ENCODE results near the gene TTC21B.
A peak's percentile ranks its signal among the peaks of the same experiment; 100 is the strongest.

The TTC21B gene

DNA sequence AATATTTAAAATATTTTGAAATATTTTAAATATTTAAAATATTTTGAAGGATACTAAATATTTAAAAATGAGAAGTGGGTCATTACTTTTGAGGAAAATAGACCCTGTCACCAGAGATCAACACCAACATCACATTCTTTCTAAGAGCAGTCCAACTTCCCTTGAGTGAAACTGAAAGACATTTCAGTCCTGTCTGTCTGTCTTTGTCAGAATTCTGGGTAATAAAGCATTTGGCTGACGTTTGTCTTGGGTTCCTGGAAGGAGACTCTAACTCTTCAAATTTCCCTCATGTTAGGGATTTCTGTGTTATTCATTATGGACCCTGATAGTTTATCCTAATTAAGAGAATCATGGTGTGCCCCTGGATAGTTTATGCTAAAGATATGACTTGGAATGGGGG lies 32.8 kb downstream of the TTC21B start:
- DNase-seq: no peak

DNA sequence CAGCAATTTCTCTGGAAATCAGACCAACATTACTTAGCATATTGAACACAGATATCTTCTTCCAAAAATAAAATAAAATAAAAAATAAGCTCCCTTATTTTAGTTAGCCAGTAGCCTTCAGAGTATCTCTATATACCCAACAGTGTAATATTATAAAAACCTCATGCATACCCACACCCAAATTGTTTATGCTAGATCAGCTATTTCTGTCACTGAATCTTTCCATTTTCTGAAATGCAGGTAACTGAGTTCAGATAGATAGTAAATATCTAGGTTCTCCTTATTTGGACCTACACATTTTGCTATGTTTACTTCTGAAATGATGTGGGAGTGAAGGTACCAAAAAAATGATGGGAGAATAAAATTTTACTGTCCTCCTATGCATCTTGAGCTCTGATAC lies 39.9 kb downstream of the TTC21B start:
- DNase-seq: no peak

DNA sequence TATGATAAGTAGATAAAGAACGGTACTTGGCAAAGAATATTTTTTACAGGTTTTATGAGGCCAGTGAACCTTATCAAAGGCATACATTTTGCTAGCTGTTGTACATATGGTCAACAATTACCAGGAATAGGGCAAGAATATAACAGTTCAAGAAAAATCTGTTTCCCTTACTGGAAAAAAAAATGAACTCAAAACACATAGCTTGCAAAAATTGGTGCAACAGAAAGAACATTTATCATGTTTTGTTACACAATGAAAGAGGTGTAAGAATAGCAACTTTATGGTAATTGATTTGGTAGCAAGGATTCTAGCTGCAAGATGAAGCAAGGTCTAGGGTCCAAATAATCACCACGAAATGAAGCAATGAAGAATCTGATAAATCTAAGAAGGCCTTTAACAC lies 41.6 kb downstream of the TTC21B start:
- DNase-seq: no peak

DNA sequence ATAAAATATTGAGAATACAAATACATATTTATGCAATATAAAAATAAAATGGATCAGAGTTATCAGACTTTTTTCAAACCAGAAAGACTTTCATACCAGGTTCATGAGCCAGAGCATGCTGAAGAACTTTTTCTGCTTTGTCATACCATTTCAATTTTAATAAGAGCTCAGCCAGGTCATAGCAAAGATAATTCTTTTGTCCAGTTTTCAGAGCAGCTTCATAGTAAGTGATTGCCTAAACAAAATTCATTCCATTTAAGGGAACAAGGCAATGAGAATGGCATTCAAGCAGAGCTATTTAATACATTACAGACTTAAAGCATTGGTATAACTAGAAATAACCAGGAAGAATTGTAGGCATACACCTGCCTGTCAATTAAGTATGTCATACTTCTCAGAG lies 42.3 kb downstream of the TTC21B start:
- no peak for DNase-seq

DNA sequence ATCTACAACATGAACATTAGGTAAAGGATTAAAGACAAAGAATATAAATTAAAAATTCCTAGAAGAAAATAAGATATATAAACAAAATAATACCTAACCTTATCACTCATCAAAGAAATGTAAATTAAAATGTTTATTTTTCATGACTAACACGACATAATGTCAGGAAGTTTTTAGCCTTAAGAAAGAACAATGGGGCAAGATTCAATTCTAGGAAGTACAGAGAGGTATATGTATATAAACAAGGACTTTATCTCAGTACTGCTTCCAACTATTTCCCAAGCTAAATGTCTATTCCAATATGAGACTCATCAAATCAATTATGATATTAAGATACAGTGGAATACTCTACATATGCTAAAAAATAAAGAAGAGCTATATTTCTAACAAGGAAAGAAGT lies 44.1 kb downstream of the TTC21B start:
- DNase-seq: no peak

DNA sequence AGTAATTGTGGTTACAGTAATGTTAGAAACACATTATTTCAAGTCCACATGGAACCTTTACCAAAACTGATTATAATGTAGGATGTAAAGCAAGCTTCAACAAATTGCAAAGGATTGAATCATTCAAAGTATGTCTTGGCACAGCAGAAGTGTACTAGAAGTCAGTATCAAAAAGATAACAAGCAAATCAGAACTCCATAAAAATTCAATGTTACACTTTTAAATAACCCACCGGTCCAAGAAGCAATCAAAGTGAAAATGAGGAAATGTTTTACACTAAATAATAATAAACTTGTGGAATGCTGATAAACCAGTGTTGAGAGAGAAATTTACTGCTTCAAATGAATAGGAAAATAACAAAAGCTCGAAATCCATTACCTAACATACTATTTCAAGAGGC lies 47.7 kb downstream of the TTC21B start:
- no peak for DNase-seq

DNA sequence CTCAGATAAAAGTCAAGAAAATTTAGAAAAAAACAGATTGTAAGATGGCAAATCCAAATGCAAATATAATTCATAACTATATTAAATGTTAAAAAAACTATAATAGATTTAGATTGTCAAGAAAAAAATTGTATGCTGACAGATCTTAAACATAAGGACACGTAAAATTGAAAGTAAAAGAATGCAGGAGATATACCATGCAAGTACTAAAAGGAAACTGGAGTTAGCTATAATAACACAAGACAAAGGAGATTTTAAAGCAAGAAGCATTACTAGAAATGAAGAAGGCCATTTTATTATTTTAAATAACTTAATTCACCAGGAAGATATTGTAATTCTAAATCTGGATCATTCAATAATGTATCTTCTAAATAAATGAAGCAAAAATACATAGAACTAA lies 48.3 kb downstream of the TTC21B start:
- no peak for DNase-seq

DNA sequence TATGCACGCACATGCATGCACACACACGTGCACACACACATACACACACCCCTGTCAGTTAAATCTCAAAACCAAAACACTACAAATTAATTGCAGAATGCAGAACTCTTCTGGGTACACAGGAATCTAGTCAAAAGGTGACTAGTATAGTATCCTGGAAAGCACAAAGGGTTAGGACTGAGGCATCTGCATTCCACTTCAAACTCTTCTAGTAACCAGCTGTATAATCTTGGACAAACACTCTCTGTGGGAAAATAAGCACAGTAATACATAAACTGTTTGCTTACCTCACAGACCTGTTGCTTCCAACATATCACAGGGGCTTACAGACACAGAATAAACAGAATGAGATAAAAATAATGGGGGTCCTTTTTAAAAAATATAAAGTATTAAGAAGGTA lies 49.1 kb downstream of the TTC21B start:
- DNase-seq: no peak

DNA sequence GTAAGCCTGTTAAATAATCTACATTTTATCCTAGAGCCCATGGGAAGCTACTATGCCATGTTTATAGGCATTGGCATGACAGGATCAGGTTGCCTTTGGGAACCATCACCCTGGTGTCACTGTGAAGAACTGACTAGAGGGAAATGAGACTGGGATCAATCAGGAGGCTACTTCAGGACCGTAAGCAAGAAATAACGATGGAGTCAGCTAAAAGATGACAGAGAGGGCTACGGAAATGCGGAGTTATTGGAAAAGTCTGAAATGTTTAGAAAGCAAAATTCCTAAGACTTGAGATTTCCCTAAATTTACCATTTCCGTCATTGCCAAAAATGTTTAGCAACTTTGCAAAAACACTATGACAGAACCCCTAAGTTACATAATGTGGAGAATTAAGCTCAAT lies 50.2 kb downstream of the TTC21B start:
- no peak for DNase-seq

DNA sequence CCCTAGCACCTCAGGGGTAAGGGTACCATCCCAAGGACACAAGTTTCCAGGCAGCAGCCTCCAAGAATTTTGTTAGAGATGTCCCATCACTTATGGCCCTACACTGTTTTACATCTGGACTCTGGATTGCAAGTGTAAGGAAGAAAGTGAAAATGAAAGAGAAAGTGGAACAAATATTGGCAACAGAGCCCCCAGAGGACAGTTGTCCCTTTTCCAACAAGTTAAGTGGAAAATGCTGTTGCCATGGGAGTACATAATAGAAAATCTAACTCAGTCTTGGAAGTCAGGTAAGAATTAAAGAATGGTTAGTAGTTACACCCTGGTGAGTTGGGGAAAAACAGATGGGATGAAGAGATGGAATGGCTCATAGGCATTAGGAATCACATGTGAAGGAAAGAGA lies 50.6 kb downstream of the TTC21B start:
- peak; percentile 47 for DNase-seq

DNA sequence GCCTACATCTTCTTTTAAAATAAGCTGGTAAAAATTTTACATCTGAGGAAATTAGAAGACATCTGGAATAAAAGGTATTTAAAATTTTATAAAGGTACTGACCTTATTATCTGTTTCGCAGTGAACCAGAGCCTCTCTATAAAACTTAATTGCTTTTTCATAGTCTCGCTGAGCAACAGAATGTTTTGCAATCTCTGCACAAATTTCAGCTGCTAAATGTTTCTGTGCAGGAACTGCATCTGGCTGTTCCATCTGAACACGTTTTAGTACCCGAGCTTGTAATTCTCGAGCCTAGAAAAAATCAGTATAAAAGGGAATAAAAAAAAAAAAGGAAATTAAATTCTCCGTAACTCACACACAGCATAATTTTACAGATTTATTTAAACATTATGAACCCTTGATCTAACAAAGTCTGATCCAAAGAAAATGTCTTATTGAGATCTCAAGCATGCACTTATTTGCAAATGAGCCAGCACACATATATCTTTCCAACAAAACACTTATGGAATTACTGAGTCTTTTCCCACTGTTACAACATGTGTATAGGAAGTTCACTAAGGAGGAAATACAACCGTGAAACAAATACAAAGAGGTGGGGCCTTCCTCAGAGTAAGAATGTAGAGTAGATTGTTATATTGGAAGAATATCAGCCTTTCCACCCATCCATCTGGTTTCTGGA lies 51.8 kb downstream of the TTC21B start:
- DNase-seq: no peak

DNA sequence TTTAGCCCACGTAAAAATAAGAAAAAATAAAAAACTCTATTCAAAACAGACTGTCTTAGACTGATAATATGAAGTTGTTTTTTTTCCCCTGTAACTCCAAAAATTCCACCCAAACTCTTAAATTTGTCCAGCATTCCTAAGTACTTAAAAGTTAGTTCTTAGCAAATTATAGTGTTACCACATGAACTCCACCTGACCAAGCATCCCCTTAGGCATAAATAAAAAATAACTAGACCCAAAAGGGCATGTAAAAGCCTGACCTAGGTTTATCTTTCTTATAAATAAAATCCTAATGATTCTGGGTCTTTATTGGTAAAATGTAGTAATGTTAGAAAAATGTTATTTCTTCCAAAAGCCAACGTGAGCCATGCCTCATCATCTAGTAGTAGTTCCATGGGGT lies 54.3 kb downstream of the TTC21B start:
- no peak for DNase-seq

DNA sequence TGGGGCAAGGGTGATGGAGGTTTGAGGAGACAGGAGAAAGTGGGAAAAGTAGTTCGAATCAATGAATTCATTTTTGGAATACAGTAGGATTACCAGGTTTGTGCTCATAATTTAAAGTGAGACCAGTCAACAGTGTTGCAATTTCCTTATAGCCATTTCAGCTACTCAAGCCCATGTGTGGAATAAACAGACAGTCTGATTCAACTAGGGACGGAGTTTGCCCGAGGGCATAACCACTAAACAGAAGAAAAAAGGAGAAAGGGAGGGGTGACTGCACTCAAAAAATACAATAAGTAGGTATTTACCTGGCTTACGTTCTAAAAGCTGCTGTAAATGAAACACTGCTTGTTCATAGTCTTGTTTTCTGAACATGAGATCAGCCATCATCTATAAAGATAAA lies 55.2 kb downstream of the TTC21B start:
- no peak for DNase-seq

DNA sequence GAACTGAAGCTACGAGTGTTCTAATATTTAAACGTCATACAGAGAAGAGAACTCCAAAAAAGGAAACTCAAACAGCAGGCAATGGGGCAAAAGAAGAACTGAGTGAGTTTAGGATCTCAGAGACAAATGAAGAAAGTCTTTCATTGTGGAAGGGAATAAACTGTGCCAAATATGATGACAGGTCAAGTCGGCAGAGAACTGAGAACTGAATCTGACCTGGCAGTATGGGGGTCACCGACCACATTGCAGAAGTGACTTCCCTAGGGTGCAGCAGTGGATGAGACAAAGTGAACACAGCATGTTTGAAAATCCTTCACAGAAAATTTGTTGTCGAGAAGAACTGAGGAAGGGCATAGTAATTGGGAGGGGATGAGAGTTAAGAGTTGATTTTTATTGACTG lies 55.9 kb downstream of the TTC21B start:
- peak; percentile 55 for DNase-seq

DNA sequence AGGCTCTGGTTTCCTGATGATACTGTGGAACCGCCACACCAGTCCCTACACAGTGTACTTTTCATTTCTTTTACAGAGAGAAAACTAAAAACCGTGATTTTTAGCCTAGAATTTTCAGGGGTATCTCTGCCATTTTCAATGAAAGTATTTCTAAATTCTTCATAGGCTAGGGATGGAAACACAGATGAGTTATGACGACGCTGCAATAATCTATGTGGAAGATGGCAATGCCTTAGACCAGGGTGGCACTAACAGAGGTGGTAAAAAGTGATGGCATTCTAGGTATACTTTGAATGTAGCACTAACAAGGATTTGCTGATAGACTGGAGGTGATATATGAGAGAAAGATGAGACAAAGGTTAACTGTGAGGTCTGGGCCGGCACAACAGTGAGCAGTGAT lies 56.5 kb downstream of the TTC21B start:
- DNase-seq: no peak

DNA sequence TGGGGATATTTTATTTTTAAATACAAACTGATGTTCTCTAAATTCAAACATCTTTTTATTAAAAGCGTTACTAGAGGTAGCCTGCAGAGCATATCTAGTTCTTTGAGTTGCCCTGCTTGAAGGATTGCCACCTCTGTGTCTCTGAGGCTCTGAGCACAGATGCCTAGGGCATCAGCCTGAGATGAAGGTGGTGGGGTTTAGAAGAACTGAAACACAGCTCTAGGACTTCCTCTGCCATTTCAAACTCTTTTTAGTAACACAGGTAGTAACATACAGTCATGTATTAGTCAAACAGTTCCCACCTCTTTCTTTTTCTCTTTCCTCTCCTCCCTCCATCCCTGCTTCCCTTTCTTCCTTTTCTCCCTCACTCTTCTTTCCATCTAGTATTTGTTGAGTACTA lies 57.6 kb downstream of the TTC21B start:
- DNase-seq: no peak

DNA sequence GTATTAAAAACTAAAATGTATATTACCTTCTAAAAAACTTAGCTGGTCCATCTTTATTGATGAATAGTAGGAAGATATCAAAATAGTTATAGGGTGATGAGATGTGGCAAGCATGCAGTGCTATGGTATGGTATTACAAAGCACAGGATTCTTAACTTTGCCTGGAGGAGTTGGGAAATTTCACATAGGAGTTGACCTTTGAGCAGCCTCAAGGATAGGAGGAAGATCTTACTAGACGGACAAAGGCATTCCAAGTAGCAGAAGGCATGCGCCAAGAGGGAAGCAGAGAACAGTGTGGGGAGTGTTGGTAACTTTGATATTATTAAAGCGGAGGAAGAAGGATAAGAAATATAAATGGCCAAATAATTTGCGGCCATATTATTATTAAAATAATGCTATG lies 60.0 kb downstream of the TTC21B start:
- no peak for DNase-seq

DNA sequence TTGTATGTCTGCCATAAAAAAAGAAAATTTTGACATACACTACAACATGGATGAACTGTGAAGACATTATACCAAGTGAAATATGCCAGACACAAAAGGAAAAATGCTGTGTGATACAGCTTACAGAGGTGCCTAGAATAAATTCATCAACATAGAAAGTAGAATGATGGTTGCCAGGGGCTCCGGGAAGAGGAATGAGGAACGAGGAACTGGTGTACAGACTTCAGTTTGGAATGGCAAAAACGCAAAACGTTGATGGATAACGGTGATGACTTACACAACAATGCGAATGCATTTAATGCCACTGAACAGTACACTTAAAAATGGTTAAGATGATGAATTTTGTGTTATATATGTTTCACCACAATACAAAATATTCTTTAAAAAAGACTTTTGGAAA lies 61.0 kb downstream of the TTC21B start:
- no peak for DNase-seq

DNA sequence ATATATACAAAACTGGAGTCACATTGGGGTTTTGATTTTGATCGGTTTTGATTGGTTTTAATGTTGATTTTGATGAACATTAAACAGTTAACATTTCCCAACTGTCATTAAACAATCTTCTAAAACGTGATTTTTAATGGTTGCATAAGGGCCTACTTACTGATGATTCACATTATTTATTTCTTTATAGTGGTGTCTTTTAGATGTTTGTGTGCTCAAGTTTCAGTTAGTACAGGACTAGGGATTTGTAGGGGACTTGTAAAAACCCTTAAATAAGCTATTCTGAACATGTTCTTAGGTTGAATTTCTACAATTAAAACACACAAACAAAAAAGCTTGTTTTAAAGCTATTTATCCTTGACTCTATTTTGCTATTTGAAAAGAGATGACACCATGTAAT lies 61.6 kb downstream of the TTC21B start:
- DNase-seq: no peak

DNA sequence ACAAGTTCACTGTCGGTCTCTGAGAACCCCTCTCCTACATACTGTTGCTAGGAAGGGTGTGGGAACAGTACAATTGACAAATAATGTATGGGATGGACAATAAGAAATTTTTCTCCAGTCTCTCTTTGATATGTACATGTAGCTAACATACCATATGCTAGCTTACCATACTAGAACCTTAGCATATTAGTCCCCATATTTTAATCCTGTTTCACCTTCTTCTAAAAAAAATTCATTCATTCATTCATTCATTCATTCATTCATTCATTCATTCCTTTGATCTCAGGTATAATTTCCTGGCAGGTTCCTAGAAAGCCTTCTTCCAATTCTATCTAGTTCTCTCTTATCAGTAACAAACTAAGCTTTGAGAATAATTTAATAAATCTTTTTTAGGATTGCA lies 62.2 kb downstream of the TTC21B start:
- DNase-seq: no peak

DNA sequence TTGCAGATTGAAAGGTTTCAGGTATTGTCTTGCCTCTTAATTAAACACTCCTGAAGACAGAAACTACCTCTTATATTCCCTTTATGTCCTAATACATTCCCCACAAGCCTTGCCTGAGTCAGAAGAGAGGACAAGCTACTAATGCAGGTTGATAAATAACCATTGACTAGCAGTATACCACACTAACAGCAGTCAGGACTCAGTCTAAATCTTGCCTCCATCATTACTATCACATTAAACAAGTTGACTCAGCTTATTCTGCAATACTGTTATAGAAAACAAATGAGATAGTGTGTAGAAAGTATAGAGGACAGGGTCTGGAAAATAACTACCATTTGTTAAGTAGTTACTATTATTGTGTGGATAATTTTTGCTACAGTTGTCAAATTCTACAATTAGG lies 63.8 kb downstream of the TTC21B start:
- DNase-seq: no peak

DNA sequence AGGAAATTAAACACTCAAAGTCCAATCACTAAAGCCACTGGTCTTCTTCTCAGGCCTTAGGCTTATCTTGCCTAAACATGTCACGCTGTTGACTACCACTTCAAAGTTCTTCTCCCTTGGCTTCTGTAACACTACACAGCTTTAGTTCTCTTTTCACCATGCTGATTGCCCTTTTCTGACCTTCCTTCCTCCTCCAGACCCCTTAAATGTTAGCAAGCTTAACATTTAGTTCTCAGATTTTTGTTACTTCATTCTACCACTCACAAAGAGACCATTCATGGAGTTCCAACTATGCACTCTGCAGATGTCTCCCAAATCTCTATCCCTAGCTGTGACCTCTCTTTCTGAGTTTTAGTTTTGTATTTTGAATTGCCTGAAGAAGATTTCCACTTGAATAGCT lies 64.4 kb downstream of the TTC21B start:
- peak; percentile 30 for DNase-seq

DNA sequence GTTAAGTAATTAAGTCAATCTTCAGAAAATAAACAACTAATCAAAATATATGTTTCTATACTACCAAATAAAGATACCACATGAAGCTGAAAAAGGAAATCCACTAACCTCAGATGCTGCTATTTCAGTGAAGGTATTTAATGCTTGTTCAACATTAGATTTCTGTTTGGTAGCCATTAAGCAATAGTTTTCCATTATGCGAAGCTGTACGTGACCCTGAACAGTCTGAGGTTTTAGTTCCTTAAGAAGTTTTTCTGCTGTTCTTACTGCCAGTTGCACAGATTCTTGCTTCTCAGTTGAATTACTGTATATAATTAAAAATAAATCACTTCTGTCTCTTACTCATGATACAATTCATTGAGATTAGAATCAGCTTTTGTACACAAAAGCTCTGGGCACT lies 65.4 kb downstream of the TTC21B start:
- DNase-seq: peak; percentile 37

DNA sequence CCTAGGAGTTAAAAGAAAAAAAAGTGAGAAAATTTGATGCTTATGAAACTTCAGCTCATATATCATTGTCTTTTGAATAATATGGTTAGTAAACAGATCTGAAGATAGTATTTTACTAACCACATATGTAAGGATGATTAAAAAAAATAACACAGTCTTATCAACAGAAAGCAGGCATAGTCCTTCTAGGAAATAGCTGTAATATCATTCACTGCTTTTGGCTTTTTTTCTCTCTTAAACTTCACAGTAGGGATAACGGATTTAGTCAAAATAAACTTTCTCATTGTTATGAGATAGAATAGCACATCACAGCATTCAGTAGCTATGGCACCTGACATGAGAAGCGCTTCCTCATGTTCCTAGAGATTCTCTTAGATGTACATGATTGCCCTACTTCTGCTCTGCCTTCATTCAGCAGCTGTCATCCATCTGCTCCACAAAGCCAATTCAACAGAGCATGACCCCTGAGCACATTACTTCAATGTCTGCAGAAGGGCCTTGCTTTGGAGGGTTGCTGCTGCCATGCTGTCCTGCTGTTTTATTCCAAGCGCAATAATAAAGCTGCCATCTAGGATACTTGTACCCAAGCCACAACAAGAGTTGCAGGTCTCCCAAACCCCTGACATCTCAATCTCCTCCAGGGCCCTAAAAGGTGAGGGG lies 67.0 kb downstream of the TTC21B start:
- no peak for DNase-seq
